Loucy (cell line): ENCODE data around the gene RBM20.

Experiments used
- H2AFZ ChIP-seq: fragments of 200-600 bp; sonication (generic); 2 replicates; pipeline ENCODE4 v1.6.0; 2016; ENCODE audit warnings: antibody characterized with exemption, mild to moderate bottlenecking, low read length, moderate library complexity
- H3F3A ChIP-seq: fragments of 200-600 bp; 2 replicates; pipeline ENCODE4 v1.6.0; 2016; ENCODE audit warnings: antibody characterized with exemption, low read depth, mild to moderate bottlenecking
- H3K27me3 ChIP-seq: fragments of 200-600 bp; sonication (generic); 2 replicates; pipeline ENCODE4 v1.6.1; 2014; ENCODE audit warnings: low read length, mild to moderate bottlenecking; ENCODE audit not compliant: insufficient read depth, poor library complexity, severe bottlenecking
- H3K36me3 ChIP-seq: fragments of 200-600 bp; sonication (generic); 2 replicates; pipeline ENCODE4 v1.6.1; 2016; ENCODE audit warnings: low read length; ENCODE audit not compliant: insufficient read depth
- H3K4me1 ChIP-seq: fragments of 200-600 bp; sonication (generic); 2 replicates; pipeline ENCODE4 v1.5.1; 2014; ENCODE audit warnings: low read length, mild to moderate bottlenecking; ENCODE audit not compliant: insufficient read depth, poor library complexity, severe bottlenecking
- H3K4me2 ChIP-seq: fragments of 200-600 bp; sonication (generic); 2 replicates; pipeline ENCODE4 v1.6.0; 2014; ENCODE audit warnings: antibody characterized with exemption, low read length, low read depth, mild to moderate bottlenecking; ENCODE audit not compliant: poor library complexity, severe bottlenecking
- H3K4me3 ChIP-seq: fragments of 200-600 bp; sonication (generic); 2 replicates; pipeline ENCODE4 v1.5.1; 2014; ENCODE audit warnings: low read length, mild to moderate bottlenecking, mixed read lengths; ENCODE audit not compliant: poor library complexity, severe bottlenecking
- H3K79me2 ChIP-seq: fragments of 200-600 bp; sonication (generic); 2 replicates; pipeline ENCODE4 v1.6.1; 2014; ENCODE audit warnings: low read length; ENCODE audit not compliant: insufficient read depth
- H3K9ac ChIP-seq: fragments of 200-600 bp; sonication (generic); 2 replicates; pipeline ENCODE4 v1.6.0; 2014; ENCODE audit warnings: mild to moderate bottlenecking, low read depth, low read length, moderate library complexity; ENCODE audit not compliant: poor library complexity, severe bottlenecking
- H3K9me2 ChIP-seq: fragments of 200-600 bp; sonication (generic); replicated peaks from 2 replicates; pipeline ENCODE4 v1.6.1; 2016; ENCODE audit warnings: low read depth, low read length, mixed read lengths
- H3K9me3 ChIP-seq: fragments of 200-600 bp; sonication (generic); 2 replicates; pipeline ENCODE4 v1.6.1; 2014; ENCODE audit warnings: mild to moderate bottlenecking, antibody characterized with exemption, low read length, low read depth; ENCODE audit not compliant: insufficient read depth
- H4K20me1 ChIP-seq: fragments of 200-600 bp; sonication (generic); 2 replicates; pipeline ENCODE4 v1.6.0; 2014; ENCODE audit warnings: antibody characterized with exemption, low read length, mild to moderate bottlenecking; ENCODE audit not compliant: insufficient read depth, poor library complexity, severe bottlenecking
- EZH2phosphoT487 ChIP-seq: fragments of 200-600 bp; IDR thresholded peaks from 2 replicates; pipeline ENCODE4 v1.6.1; 2018; ENCODE audit warnings: antibody characterized with exemption, mild to moderate bottlenecking, moderate library complexity, borderline replicate concordance
- TF ChIP-seq, protein P1 (sequence below): fragments of 200-600 bp; sonication (generic); conservative IDR thresholded peaks from 2 replicates; pipeline ENCODE4 v1.5.1; 2014; ENCODE audit warnings: mild to moderate bottlenecking, antibody characterized with exemption, low read length

The RBM20 gene

DNA sequence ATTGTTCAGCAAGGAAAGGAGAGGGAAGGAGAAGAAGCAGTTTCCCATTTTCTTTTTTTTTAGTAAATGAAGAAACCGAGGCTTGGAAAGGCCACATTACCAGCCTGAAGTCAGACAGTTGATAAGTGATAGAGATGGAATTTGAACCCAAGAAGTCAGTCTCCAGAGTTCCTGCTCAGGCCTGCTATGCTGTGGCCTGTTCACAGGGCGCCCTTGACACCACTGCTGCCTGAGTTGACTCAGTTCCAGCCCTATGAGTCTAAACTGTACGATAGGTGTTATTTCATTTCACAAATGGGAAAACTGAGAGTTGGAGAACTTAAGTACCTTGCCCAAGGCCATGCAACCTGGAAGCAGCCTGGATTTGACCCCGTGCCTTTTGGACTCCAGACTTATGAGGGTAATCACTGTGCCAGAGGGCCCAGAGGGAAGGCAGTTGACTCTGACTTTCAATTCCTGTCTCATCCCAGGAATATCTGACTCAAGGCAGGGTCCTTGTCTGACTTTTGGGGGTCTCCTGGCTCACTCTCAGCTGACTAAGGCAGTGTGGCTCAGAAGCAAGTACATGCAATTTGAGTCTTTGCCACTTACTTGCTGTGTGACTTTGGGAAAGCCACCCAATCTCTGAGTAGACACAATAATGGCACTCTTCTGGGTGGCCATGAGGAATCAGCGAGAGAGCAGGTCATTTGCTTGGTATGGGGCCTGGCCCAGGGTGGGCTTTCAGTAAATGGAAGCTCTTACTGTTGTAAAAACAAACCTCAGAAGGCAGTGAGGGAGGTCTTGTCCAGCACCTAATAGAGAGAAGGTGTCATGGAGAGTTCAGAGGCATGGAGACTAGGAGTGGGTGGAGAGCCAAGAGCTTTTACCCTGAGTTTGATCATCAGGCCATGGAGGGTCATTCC lies 17.9 kb upstream of the RBM20 start:
- no peak for TF ChIP-seq EZH2phosphoT487
- TF ChIP-seq, protein P1, sequence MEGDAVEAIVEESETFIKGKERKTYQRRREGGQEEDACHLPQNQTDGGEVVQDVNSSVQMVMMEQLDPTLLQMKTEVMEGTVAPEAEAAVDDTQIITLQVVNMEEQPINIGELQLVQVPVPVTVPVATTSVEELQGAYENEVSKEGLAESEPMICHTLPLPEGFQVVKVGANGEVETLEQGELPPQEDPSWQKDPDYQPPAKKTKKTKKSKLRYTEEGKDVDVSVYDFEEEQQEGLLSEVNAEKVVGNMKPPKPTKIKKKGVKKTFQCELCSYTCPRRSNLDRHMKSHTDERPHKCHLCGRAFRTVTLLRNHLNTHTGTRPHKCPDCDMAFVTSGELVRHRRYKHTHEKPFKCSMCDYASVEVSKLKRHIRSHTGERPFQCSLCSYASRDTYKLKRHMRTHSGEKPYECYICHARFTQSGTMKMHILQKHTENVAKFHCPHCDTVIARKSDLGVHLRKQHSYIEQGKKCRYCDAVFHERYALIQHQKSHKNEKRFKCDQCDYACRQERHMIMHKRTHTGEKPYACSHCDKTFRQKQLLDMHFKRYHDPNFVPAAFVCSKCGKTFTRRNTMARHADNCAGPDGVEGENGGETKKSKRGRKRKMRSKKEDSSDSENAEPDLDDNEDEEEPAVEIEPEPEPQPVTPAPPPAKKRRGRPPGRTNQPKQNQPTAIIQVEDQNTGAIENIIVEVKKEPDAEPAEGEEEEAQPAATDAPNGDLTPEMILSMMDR = no peak
- no peaks in the 10 kb centered on the region for H3K4me1 ChIP-seq

DNA sequence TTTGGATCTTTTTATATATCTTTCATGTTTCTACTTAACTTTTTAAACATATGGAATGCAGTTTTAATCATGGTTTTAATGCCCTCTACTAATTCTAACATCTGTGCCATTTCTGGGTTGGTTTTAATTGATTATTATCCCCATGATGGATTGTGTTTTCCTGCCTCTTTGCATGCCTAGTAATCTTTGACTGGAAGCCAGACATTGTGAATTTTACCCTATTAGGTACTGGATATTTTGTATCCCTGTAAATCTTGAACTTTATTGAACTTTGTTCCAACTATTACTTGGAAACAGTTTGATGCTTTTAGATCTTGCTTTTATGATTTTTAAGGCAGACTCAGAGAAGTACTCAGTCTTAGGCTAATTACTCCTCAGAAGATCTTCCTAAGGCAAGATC lies 16.0 kb upstream of the RBM20 start:
- Histone ChIP-seq H3K79me2 (no peaks in the 10 kb centered on the region), H3K9me2 (no peaks in the 10 kb centered on the region), H3K9me3 (no peaks in the 10 kb centered on the region), H3K4me2 (no peak overlapping the region), H3K36me3 (no peaks in the 10 kb centered on the region), H4K20me1 (no peaks in the 10 kb centered on the region), H3K4me3 (no peak overlapping the region), H3K27me3 (no peaks in the 10 kb centered on the region), H3K9ac (no peak overlapping the region), H2AFZ (no peak overlapping the region), H3F3A (no peaks in the 10 kb centered on the region), H3K4me1 (no peaks in the 10 kb centered on the region)
- no peak for TF ChIP-seq EZH2phosphoT487
- TF ChIP-seq, protein P1 = no peak

More for the DNA sequence above, 17.9 kb upstream of the RBM20 start:
- Histone ChIP-seq H3K36me3 (no peaks in the 10 kb centered on the region), H3K27me3 (no peaks in the 10 kb centered on the region), H3K79me2 (no peaks in the 10 kb centered on the region), H3F3A (no peaks in the 10 kb centered on the region), H3K9me2 (no peaks in the 10 kb centered on the region), H2AFZ (no peak overlapping the region), H4K20me1 (no peaks in the 10 kb centered on the region), H3K4me3 (no peak overlapping the region), H3K9ac (no peak overlapping the region), H3K4me2 (no peak overlapping the region), H3K9me3 (no peaks in the 10 kb centered on the region)

DNA sequence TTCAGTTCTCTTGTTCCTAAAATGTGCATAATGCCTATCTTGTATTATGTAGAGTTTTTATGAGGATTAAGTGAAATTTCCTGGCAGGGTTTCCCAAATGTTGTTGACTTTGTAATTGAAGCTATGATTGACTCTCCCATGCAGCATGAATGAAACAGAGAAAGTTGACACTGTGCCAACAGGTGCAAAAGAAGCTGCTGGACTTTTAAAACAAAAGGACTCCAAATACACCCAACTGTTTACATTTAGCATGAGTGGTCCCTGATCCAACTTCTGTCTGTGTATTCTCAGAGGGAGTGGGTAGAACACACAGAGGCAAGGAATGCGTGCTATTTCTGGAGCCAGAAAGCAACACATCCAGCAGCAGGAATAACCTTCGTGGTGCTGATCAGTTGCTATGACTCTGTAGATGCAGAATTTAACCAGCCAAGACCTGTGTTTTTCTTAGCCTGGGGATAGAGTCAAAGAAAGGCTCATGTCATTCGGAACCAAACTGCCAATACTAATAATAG lies 14.4 kb upstream of the RBM20 start:
- Histone ChIP-seq H3K36me3 (no peaks in the 10 kb centered on the region), H3K4me1 (peaks cover 2% of the 10 kb centered on the region), H4K20me1 (no peaks in the 10 kb centered on the region), H3K27me3 (no peaks in the 10 kb centered on the region), H3K9me2 (no peaks in the 10 kb centered on the region), H3K9ac (no peak overlapping the region), H3K9me3 (no peaks in the 10 kb centered on the region), H3F3A (no peaks in the 10 kb centered on the region), H3K79me2 (no peaks in the 10 kb centered on the region), H3K4me2 (no peak overlapping the region), H2AFZ (no peak overlapping the region), H3K4me3 (no peak overlapping the region)
- TF ChIP-seq, protein P1 = no peak
- no peak for TF ChIP-seq EZH2phosphoT487
